Measurements from ENCODE around the gene FBN1.

The FBN1 gene

DNA sequence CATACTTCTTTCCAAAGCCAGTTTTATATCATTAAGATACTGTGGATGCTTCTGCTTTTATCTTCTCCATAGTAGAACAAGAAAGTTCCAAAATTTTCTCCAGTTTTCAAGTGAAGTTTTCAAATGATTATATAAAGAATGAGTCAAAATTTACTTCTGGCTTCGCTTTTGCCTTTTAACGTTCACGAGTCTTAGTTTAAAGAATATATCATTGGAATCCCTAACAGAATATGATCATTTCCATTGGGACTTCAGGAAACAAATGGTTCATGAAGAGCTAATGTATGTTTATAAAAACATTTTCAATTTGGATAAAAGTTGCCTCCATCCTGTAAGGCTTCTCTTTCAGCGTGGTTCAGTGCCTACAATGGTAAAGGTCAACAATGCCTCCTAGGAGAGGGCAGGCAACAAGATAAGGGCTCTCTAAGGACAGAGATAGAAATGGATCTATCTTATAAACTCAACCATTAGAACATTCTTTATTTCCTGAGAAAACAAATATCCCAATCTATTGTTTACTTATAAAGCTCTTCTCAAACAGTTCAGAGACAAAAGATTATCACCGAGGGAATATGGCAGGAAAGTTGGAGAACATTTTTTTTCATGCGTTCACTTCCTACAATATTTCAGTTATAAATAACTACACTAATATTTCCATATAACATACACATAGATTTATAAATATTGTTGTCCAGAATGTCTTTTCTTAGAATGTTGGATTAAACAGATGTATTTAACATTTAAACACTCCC, 60.5 kb downstream of the FBN1 start:
- Histone ChIP-seq H3K27me3 (ENCODE audit: control insufficient read depth, insufficient read depth, low read length, poor library complexity, severe bottlenecking) (no peaks in the 10 kb centered on the region), H3K36me3 (ENCODE audit: control insufficient read depth, insufficient read depth, low read length) (no peaks in the 10 kb centered on the region), H3K27ac (ENCODE audit: insufficient read depth, low read depth, low read length, poor library complexity, severe bottlenecking) (no peak overlapping the region), H3K4me1 (ENCODE audit: control insufficient read depth, insufficient read depth, low read length) (no peaks in the 10 kb centered on the region), H3K9me3 (ENCODE audit: control insufficient read depth, low read length) (no peaks in the 10 kb centered on the region), H3K4me3 (ENCODE audit: insufficient read depth, low read depth, low read length) (no peak overlapping the region)
- 90 to 96% methylated on average over 5 to 6 of the region's 6 CpGs for WGBS, 2 experiments

DNA sequence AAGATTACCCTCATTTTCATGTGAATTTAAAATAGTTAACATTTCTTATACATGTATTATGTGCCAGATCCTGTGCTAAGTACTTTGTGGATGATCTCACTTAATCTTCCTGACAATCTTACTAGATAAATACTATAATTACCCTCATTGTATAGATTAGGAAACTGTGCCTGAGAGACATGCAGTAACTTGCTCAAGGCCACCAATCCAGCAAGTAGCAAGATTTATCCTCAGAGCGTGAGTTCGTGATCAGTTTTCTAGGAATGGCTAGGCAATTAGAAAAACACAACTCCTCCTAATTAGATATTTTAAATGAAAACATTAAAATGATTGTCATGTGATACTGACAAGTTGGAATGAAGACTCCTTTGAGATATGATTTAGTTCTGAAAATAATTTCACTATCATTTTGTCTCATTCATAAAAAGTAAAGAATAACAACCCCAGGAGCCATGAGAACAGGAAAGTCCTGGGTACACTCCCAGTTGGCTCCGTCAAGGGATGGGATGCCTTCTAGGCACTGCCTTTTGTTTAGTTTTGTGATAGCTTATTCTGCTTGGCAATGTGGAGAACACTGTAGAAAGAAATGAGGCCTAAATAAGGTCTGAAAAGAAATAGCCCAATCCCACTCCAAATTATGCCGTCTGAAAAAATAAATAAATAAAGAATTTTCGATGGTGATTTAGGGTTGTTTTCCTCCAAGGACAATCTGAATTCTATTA, 61.3 kb downstream of the FBN1 start:
- Histone ChIP-seq H3K4me3 (ENCODE audit: insufficient read depth, low read depth, low read length) (no peak overlapping the region), H3K36me3 (ENCODE audit: control insufficient read depth, insufficient read depth, low read length) (no peaks in the 10 kb centered on the region), H3K9me3 (ENCODE audit: control insufficient read depth, low read length) (no peaks in the 10 kb centered on the region), H3K4me1 (ENCODE audit: control insufficient read depth, insufficient read depth, low read length) (no peaks in the 10 kb centered on the region), H3K27me3 (ENCODE audit: control insufficient read depth, insufficient read depth, low read length, poor library complexity, severe bottlenecking) (no peaks in the 10 kb centered on the region), H3K27ac (ENCODE audit: insufficient read depth, low read depth, low read length, poor library complexity, severe bottlenecking) (no peak overlapping the region)
- 96 to 99% methylated on average over 3 of the region's 5 CpGs for WGBS, 2 experiments

GRCh38 chr15:48582452-48583247, 62.9 kb downstream of the FBN1 start:
- no peaks in the 10 kb centered on the region for H3K36me3 ChIP-seq (ENCODE audit: control insufficient read depth, insufficient read depth, low read length)
- no peaks in the 10 kb centered on the region for H3K27me3 ChIP-seq (ENCODE audit: control insufficient read depth, insufficient read depth, low read length, poor library complexity, severe bottlenecking)
- WGBS, 2 experiments, result 91 to 92% methylated on average over 11 of the region's 11 CpGs
- H3K27ac ChIP-seq (ENCODE audit: insufficient read depth, low read depth, low read length, poor library complexity, severe bottlenecking), result no peak overlapping the region
- H3K4me1 ChIP-seq (ENCODE audit: control insufficient read depth, insufficient read depth, low read length), result no peaks in the 10 kb centered on the region
- no peak overlapping the region for H3K4me3 ChIP-seq (ENCODE audit: insufficient read depth, low read depth, low read length)
- H3K9me3 ChIP-seq (ENCODE audit: control insufficient read depth, low read length), result no peaks in the 10 kb centered on the region

GRCh38 chr15:48581219-48581618, 64.3 kb downstream of the FBN1 start:
- Histone ChIP-seq H3K4me3 (ENCODE audit: insufficient read depth, low read depth, low read length) (no peak overlapping the region), H3K36me3 (ENCODE audit: control insufficient read depth, insufficient read depth, low read length) (no peaks in the 10 kb centered on the region), H3K4me1 (ENCODE audit: control insufficient read depth, insufficient read depth, low read length) (no peaks in the 10 kb centered on the region), H3K27me3 (ENCODE audit: control insufficient read depth, insufficient read depth, low read length, poor library complexity, severe bottlenecking) (no peaks in the 10 kb centered on the region), H3K9me3 (ENCODE audit: control insufficient read depth, low read length) (no peaks in the 10 kb centered on the region), H3K27ac (ENCODE audit: insufficient read depth, low read depth, low read length, poor library complexity, severe bottlenecking) (no peak overlapping the region)
- 92 to 94% methylated on average over 4 of the region's 4 CpGs for WGBS, 2 experiments

GRCh38 chr15:48580736-48581135, 64.8 kb downstream of the FBN1 start:
- WGBS, 2 experiments, result 92 to 93% methylated on average over 2 of the region's 2 CpGs
- Histone ChIP-seq H3K4me3 (ENCODE audit: insufficient read depth, low read depth, low read length) (no peak overlapping the region), H3K36me3 (ENCODE audit: control insufficient read depth, insufficient read depth, low read length) (no peaks in the 10 kb centered on the region), H3K27ac (ENCODE audit: insufficient read depth, low read depth, low read length, poor library complexity, severe bottlenecking) (no peak overlapping the region), H3K9me3 (ENCODE audit: control insufficient read depth, low read length) (no peaks in the 10 kb centered on the region), H3K4me1 (ENCODE audit: control insufficient read depth, insufficient read depth, low read length) (no peaks in the 10 kb centered on the region), H3K27me3 (ENCODE audit: control insufficient read depth, insufficient read depth, low read length, poor library complexity, severe bottlenecking) (no peaks in the 10 kb centered on the region)

DNA sequence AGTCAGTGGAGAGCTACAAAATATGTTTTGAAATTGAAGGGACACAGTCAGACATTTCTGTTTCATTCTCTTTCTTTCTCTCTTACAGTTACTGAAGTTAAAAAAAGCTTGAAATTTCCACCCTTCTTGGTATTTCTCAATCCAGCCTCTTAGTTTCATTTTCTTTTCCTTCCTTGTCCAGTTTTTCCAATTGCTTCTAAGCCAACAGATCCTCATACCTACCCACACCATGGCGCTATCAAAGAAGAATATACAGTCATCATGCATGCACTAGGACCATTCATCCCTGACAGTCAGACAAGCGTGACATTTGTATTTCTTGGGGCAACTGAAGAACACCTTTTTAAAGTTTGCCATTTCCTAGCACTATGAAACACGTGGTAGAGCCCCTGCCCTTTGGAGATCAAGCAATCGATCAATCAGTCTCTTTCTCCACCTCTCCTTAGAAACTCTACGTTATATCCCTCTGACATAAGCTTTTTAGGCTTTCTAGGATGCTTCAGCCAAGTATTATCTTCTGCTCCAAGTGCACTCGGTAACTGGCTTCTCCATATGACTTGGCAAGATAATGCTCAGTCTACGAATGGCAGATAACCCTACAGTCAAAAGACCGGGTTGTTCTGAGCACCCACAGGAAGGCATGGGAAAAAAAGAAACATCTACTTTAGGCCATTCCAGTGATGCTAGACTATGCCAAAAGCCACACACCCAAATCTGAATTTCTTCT, 65.4 kb downstream of the FBN1 start:
- Histone ChIP-seq H3K4me3 (ENCODE audit: insufficient read depth, low read depth, low read length) (no peak overlapping the region), H3K9me3 (ENCODE audit: control insufficient read depth, low read length) (no peaks in the 10 kb centered on the region), H3K4me1 (ENCODE audit: control insufficient read depth, insufficient read depth, low read length) (no peaks in the 10 kb centered on the region), H3K27ac (ENCODE audit: insufficient read depth, low read depth, low read length, poor library complexity, severe bottlenecking) (no peak overlapping the region), H3K27me3 (ENCODE audit: control insufficient read depth, insufficient read depth, low read length, poor library complexity, severe bottlenecking) (no peaks in the 10 kb centered on the region), H3K36me3 (ENCODE audit: control insufficient read depth, insufficient read depth, low read length) (no peaks in the 10 kb centered on the region)
- 91 to 92% methylated on average over 8 of the region's 8 CpGs for WGBS, 2 experiments

GRCh38 chr15:48578965-48579364, 66.5 kb downstream of the FBN1 start:
- H3K27ac ChIP-seq (ENCODE audit: insufficient read depth, low read depth, low read length, poor library complexity, severe bottlenecking), result no peak overlapping the region
- H3K27me3 ChIP-seq (ENCODE audit: control insufficient read depth, insufficient read depth, low read length, poor library complexity, severe bottlenecking), result no peaks in the 10 kb centered on the region
- 95 to 98% methylated on average over 2 of the region's 2 CpGs for WGBS, 2 experiments
- H3K4me3 ChIP-seq (ENCODE audit: insufficient read depth, low read depth, low read length), result no peak overlapping the region
- no peaks in the 10 kb centered on the region for H3K36me3 ChIP-seq (ENCODE audit: control insufficient read depth, insufficient read depth, low read length)
- no peaks in the 10 kb centered on the region for H3K4me1 ChIP-seq (ENCODE audit: control insufficient read depth, insufficient read depth, low read length)
- H3K9me3 ChIP-seq (ENCODE audit: control insufficient read depth, low read length), result no peaks in the 10 kb centered on the region

DNA sequence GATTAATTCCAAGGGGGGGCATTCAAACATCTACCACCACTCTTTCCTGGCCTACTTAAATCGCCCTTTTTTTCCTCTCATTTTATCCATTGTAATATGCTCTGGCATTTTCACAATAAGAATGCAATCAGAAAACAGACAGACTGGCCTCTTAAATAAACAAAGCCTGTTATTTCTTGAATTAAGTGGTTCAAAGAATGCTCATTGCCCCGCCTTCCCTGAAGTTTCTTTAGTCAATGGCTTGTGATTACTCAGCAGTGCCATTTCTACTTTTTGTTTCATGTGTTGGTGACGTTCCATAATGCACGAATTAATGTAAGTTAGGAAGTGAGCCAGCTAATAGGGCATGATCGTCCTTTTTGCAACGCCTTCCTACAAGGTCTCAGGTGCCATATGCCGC, 68.0 kb downstream of the FBN1 start:
- Histone ChIP-seq H3K27ac (ENCODE audit: insufficient read depth, low read depth, low read length, poor library complexity, severe bottlenecking) (no peak overlapping the region), H3K27me3 (ENCODE audit: control insufficient read depth, insufficient read depth, low read length, poor library complexity, severe bottlenecking) (no peaks in the 10 kb centered on the region), H3K36me3 (ENCODE audit: control insufficient read depth, insufficient read depth, low read length) (no peaks in the 10 kb centered on the region), H3K4me3 (ENCODE audit: insufficient read depth, low read depth, low read length) (no peak overlapping the region), H3K4me1 (ENCODE audit: control insufficient read depth, insufficient read depth, low read length) (no peaks in the 10 kb centered on the region), H3K9me3 (ENCODE audit: control insufficient read depth, low read length) (no peaks in the 10 kb centered on the region)
- WGBS, 2 experiments, result 93 to 94% methylated on average over 7 of the region's 7 CpGs

GRCh38 chr15:48574187-48574586, 71.3 kb downstream of the FBN1 start:
- H3K9me3 ChIP-seq (ENCODE audit: control insufficient read depth, low read length), result no peaks in the 10 kb centered on the region

More at GRCh38 chr15:48574187-48574586, 71.3 kb downstream of the FBN1 start:
- no peaks in the 10 kb centered on the region for H3K36me3 ChIP-seq (ENCODE audit: control insufficient read depth, insufficient read depth, low read length)
- H3K4me3 ChIP-seq (ENCODE audit: insufficient read depth, low read depth, low read length), result no peak overlapping the region
- no peaks in the 10 kb centered on the region for H3K27me3 ChIP-seq (ENCODE audit: control insufficient read depth, insufficient read depth, low read length, poor library complexity, severe bottlenecking)
- H3K4me1 ChIP-seq (ENCODE audit: control insufficient read depth, insufficient read depth, low read length), result no peaks in the 10 kb centered on the region
- no peak overlapping the region for H3K27ac ChIP-seq (ENCODE audit: insufficient read depth, low read depth, low read length, poor library complexity, severe bottlenecking)

All from ectodermal cell (in vitro differentiated cells).